NCI-H510A (cell line): Measurements from ENCODE around the gene THSD4.
A peak's percentile ranks its signal among the peaks of the same experiment; 100 is the strongest.
"Not testable (repeated sequence)": the region's sequence is repeated elsewhere in the genome, so short reads cannot be mapped to it uniquely, and the experiment has no call there.

ENCODE experiments used
- DNase-seq: peaks from one replicate; lab custom pipeline; 2025; lab: John Stamatoyannopoulos, UW

THSD4 gene

GRCh38 chr15:71658827-71659729, 543.8 kb downstream of the THSD4 start:
- DNase-seq, result no peak

GRCh38 chr15:71659730-71660067, 544.4 kb downstream of the THSD4 start:
- DNase-seq, result no peak

- DNase-seq, result no peak
Measured at GRCh38 chr15:71660501-71660900, 545.2 kb downstream of the THSD4 start.

- no peak for DNase-seq
Measured at GRCh38 chr15:71662306-71662705, 547.0 kb downstream of the THSD4 start.

GRCh38 chr15:71664622-71665021, 549.4 kb downstream of the THSD4 start:
- no peak for DNase-seq

GRCh38 chr15:71666763-71667620, 551.7 kb downstream of the THSD4 start:
- DNase-seq, result no peak

- no peak for DNase-seq
Measured at GRCh38 chr15:71669688-71670087, 554.4 kb downstream of the THSD4 start.

- DNase-seq, result not testable (repeated sequence)
Measured at GRCh38 chr15:71670222-71670621, 555.0 kb downstream of the THSD4 start.

- DNase-seq, result no peak
Measured at GRCh38 chr15:71674354-71674753, 559.1 kb downstream of the THSD4 start.

GRCh38 chr15:71677352-71677751, 562.1 kb downstream of the THSD4 start:
- no peak for DNase-seq

GRCh38 chr15:71677766-71678165, 562.5 kb downstream of the THSD4 start:
- DNase-seq, result no peak

- DNase-seq, result no peak
Measured at GRCh38 chr15:71678191-71678590, 562.9 kb downstream of the THSD4 start.

GRCh38 chr15:71678605-71679004, 563.3 kb downstream of the THSD4 start:
- DNase-seq, result no peak

- DNase-seq, result no peak
Measured at GRCh38 chr15:71679223-71679792, 564.0 kb downstream of the THSD4 start.

- DNase-seq, result peak; percentile 8
Measured at GRCh38 chr15:71679793-71680353, 564.6 kb downstream of the THSD4 start.

GRCh38 chr15:71682001-71682400, 566.7 kb downstream of the THSD4 start:
- no peak for DNase-seq

- no peak for DNase-seq
Measured at GRCh38 chr15:71683411-71684274, 568.4 kb downstream of the THSD4 start.

- DNase-seq, result no peak
Measured at GRCh38 chr15:71685420-71685993, 570.2 kb downstream of the THSD4 start.

GRCh38 chr15:71686221-71687050, 571.2 kb downstream of the THSD4 start:
- DNase-seq, result no peak

GRCh38 chr15:71687902-71688508, 572.7 kb downstream of the THSD4 start:
- DNase-seq, result no peak
